ENCODE results near the gene POMT2.

The POMT2 gene

GRCh38 chr14:77265561-77266335, 54.9 kb downstream of the POMT2 start:
- no peak for DNase-seq

GRCh38 chr14:77265187-77265515, 55.5 kb downstream of the POMT2 start:
- no peak for DNase-seq

- DNase-seq, result no peak
These were observed 56.1 kb downstream of the POMT2 start for GRCh38 chr14:77264466-77265186.

GRCh38 chr14:77260631-77261030, 60.1 kb downstream of the POMT2 start:
- DNase-seq, result no peak

GRCh38 chr14:77260199-77260598, 60.5 kb downstream of the POMT2 start:
- DNase-seq, result no peak

- no peak for DNase-seq
These were observed 61.5 kb downstream of the POMT2 start for GRCh38 chr14:77259025-77259715.

GRCh38 chr14:77258566-77258965, 62.1 kb downstream of the POMT2 start:
- no peak for DNase-seq

- DNase-seq, result no peak
These were observed 63.0 kb downstream of the POMT2 start for GRCh38 chr14:77257700-77258099.

- DNase-seq, result no peak
These were observed 64.0 kb downstream of the POMT2 start for GRCh38 chr14:77256694-77257093.

GRCh38 chr14:77253333-77254190, 67.1 kb downstream of the POMT2 start:
- no peak for DNase-seq

GRCh38 chr14:77251870-77252269, 68.8 kb downstream of the POMT2 start:
- DNase-seq, result no peak

GRCh38 chr14:77250927-77251326, 69.8 kb downstream of the POMT2 start:
- DNase-seq, result no peak

GRCh38 chr14:77249286-77249685, 71.4 kb downstream of the POMT2 start:
- DNase-seq, result no peak

- DNase-seq, result no peak
These were observed 72.0 kb downstream of the POMT2 start for GRCh38 chr14:77248666-77249065.

GRCh38 chr14:77246784-77247183, 73.9 kb downstream of the POMT2 start:
- DNase-seq, result no peak

GRCh38 chr14:77245820-77246219, 74.9 kb downstream of the POMT2 start:
- no peak for DNase-seq

- no peak for DNase-seq
These were observed 76.8 kb downstream of the POMT2 start for GRCh38 chr14:77243853-77244252.

GRCh38 chr14:77242752-77243151, 77.9 kb downstream of the POMT2 start:
- no peak for DNase-seq

- no peak for DNase-seq
These were observed 78.7 kb downstream of the POMT2 start for GRCh38 chr14:77241955-77242354.

- DNase-seq, result no peak
These were observed 80.3 kb downstream of the POMT2 start for GRCh38 chr14:77240336-77240915.

GRCh38 chr14:77239412-77239811, 81.3 kb downstream of the POMT2 start:
- no peak for DNase-seq

GRCh38 chr14:77238996-77239395, 81.7 kb downstream of the POMT2 start:
- DNase-seq, result no peak

GRCh38 chr14:77238356-77238755, 82.3 kb downstream of the POMT2 start:
- DNase-seq, result no peak

Measured in NCI-H1417 treated with DMSO at 0.1 percent for 48 hours (cell line).